GM12892 (cell line): ENCODE results near the gene TUBB6.

ENCODE experiments used
- POLR2A ChIP-seq: IDR thresholded peaks from 2 replicates; pipeline ENCODE4 v1.6.1; 2011; ENCODE audit warnings: low read depth, low read length, control low read depth
- POLR2AphosphoS5 ChIP-seq: IDR thresholded peaks from 2 replicates; pipeline ENCODE4 v1.6.1; 2011; ENCODE audit warnings: low read depth, low read length, control low read depth
- TAF1 ChIP-seq: IDR thresholded peaks from 2 replicates; pipeline ENCODE4 v1.6.1; 2011; ENCODE audit warnings: low read depth, mild to moderate bottlenecking, control low read depth, low read length, borderline replicate concordance

- TF ChIP-seq POLR2A, result no peak
- no peak for TF ChIP-seq POLR2AphosphoS5
- TF ChIP-seq TAF1, result no peak
Measured at GRCh38 chr18:12334863-12335262, 26.8 kb downstream of the TUBB6 start.
